Brain microvascular endothelial cell (primary cell): ENCODE results near the gene NTN1.

Experiments
- DNase-seq: peaks from one replicate; pipeline ENCODE4 v3.0.0-alpha.2; 2020
- H3K27ac ChIP-seq: fragments of 250-450 bp; sonication (Bioruptor Pico); 2 replicates; pipeline ENCODE4 v1.5.1; 2020; ENCODE audit warnings: mild to moderate bottlenecking, moderate library complexity
- H3K27me3 ChIP-seq: fragments of 250-450 bp; sonication (Bioruptor Pico); replicated peaks from 2 replicates; pipeline ENCODE4 v1.5.1; 2020; ENCODE audit warnings: mild to moderate bottlenecking
- H3K36me3 ChIP-seq: fragments of 250-450 bp; sonication (Bioruptor Pico); replicated peaks from 2 replicates; pipeline ENCODE4 v1.5.1; 2020; ENCODE audit warnings: mild to moderate bottlenecking
- H3K4me3 ChIP-seq: 2 replicates; pipeline ENCODE4 v1.5.1; 2011; ENCODE audit warnings: low read depth, mild to moderate bottlenecking, control low read depth, low read length, moderate library complexity
- CTCF ChIP-seq: IDR thresholded peaks from 2 replicates; pipeline ENCODE4 v1.5.1; 2011; ENCODE audit warnings: low read depth, mild to moderate bottlenecking, moderate library complexity, low read length, control low read depth, inconsistent platforms; ENCODE audit errors: missing control alignments
- in situ Hi-C: cut with HindIII; loops from 2 replicates; pipeline ENCODE4 v1.10.0; 2017; ENCODE audit warnings: low sequenced_read_pairs, low pct_ligation_motif_present

NTN1 gene

GRCh38 chr17:9162275-9162985, 141.1 kb downstream of the NTN1 start:
- H3K4me3 ChIP-seq, result no peak overlapping the region
- no peak for TF ChIP-seq CTCF
- no peak overlapping the region for H3K27ac ChIP-seq
- no peaks in the 10 kb centered on the region for H3K27me3 ChIP-seq
- in situ Hi-C loops, result no loop called here
- no peaks in the 10 kb centered on the region for H3K36me3 ChIP-seq
- DNase-seq, result no peak

- H3K36me3 ChIP-seq, result no peaks in the 10 kb centered on the region
- no peak overlapping the region for H3K27ac ChIP-seq
- H3K27me3 ChIP-seq, result no peaks in the 10 kb centered on the region
- in situ Hi-C loops, result no loop called here
- no peak for DNase-seq
- H3K4me3 ChIP-seq, result no peak overlapping the region
- no peak for TF ChIP-seq CTCF
Observed at GRCh38 chr17:9166788-9167187, 145.5 kb downstream of the NTN1 start.

- Histone ChIP-seq H3K27me3 (no peaks in the 10 kb centered on the region), H3K36me3 (no peaks in the 10 kb centered on the region), H3K27ac (no peak overlapping the region), H3K4me3 (no peak overlapping the region)
- no peak for TF ChIP-seq CTCF
- DNase-seq, result no peak
- in situ Hi-C loops, result no loop called here
Observed at GRCh38 chr17:9167379-9167778, 146.1 kb downstream of the NTN1 start.

GRCh38 chr17:9169116-9169515, 147.8 kb downstream of the NTN1 start:
- no peak for TF ChIP-seq CTCF
- Histone ChIP-seq H3K27me3 (no peaks in the 10 kb centered on the region), H3K27ac (no peak overlapping the region), H3K36me3 (no peaks in the 10 kb centered on the region), H3K4me3 (no peak overlapping the region)
- in situ Hi-C loops, result no loop called here
- DNase-seq, result no peak

- DNase-seq, result no peak
- Histone ChIP-seq H3K27me3 (no peaks in the 10 kb centered on the region), H3K27ac (no peak overlapping the region), H3K36me3 (no peaks in the 10 kb centered on the region), H3K4me3 (no peak overlapping the region)
- no peak for TF ChIP-seq CTCF
- in situ Hi-C loops, result no loop called here
Observed at GRCh38 chr17:9170336-9170735, 149.0 kb downstream of the NTN1 start.

- in situ Hi-C loops, result no loop called here
- TF ChIP-seq CTCF, result no peak
- no peak for DNase-seq
- Histone ChIP-seq H3K27me3 (no peaks in the 10 kb centered on the region), H3K4me3 (no peak overlapping the region), H3K36me3 (no peaks in the 10 kb centered on the region), H3K27ac (no peak overlapping the region)
Observed at GRCh38 chr17:9170853-9171252, 149.5 kb downstream of the NTN1 start.
